ENCODE data around the gene EGLN3.

GRCh38 chr14:33901426-33902155, 49.3 kb downstream of the EGLN3 start:
- TF ChIP-seq CTCF (IDR thresholded peaks at IDR 0.05), result no peak
- TF ChIP-seq POLR2AphosphoS5 (IDR thresholded peaks at IDR 0.05; ENCODE audit: low read depth, low read length), result no peak
- TF ChIP-seq REST (IDR thresholded peaks at IDR 0.05; ENCODE audit: insufficient read depth in 1 of 2, low read depth in 2 of 2, low read length in 1 of 2), result no peak
